SW 1271 (cell line): Measurements from ENCODE around the gene IFT122.

Experiments used
- DNase-seq, 2 experiments: peaks; one replicate each; lab custom pipeline; 2025; lab: John Stamatoyannopoulos, UW

Gene IFT122

DNA sequence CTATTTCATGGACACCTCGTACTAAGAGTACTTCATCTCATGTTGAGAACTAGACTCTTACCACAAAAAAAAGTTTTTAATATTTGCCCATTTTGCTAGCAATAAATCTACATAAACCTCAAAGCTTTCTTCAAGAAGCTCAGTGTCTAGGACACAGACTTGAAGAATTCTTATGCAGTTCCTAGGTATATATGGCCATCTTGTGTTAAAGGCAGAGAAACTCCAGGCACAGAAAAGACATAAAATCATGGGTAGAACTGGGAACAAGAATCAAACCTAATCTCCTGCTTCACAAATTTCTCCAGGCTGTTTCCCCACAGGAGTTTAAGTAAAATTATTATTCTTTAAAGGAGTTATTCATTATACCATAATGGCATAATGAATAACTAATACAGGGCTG, 4.7 kb upstream of the IFT122 start:
- DNase-seq, result no peak

DNA sequence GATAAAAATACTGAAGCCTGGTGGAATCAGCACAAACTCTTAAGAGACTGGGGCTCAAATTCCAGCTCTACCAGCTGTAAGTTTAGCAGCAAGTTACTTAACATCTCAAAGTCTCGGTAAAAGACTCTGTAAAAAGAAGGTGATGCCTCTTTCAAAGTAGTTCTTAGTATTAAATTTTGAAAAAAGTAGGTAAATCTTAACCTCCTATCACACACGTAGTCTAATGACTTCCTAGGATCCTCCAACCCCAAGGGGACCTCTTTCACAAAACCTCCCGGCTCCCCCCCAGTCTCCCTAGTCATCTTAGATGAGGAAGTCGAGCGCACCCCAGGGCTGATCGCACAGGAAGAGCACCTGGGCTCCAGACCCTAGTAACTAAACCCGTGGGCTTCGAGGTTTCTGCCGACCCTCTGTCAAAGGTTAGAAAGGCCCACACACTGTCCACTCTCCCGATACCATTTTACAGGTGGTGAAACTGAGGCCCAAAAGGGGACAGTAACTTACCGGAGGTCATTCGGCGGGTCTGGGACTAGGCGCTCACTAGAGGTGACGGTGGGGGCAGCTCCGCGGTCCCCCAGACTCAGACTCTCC, 703 bp upstream of the IFT122 start:
- DNase-seq, result peak in 1 of 2 experiments; percentile 39

DNA sequence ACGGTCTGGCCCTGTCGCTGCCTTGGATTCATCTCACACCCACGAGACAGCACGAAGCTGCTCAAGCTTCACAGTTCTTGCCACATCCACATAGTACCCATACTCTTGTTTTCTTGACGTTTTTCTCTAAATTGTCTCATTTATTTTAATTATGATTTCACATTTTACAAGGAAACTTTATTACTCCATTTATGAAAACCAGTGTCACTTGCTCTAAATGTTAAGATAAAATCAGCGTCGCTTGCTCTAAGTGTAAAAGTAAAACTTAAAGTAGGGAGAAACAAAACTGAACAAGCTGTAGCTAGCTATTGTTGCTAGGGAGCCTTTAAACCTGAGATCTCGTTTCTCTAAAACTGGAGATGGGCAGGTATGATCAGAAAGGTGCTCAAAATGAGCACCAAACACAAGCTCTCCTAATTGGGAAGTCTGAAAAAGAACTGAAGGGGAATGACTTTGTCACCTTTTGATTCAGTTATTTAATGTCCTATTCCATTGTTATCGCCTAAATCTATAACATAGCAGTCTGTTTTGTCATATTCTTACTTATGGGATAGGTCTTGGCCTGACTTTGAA, 680 bp downstream of the IFT122 start:
- DNase-seq, result no peak

DNA sequence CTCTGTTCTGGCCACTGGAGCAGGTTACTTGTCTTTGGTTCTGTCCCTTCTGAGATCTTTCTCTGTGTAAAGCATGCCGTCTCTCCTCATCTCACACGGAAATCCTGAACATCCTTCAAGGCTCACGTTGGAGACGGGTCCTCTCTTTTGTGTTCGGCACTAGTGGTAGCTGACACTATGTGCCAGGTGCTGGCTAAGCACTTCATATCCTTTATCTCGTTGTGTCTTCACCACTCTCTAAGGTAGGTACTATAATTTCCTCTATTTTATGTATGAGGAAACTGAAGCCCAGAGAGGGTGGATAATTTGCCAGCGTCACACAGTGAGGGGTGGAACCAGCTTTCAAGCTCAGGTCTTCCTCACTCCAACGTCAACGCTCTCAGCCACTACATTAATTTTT, 1.2 kb downstream of the IFT122 start:
- no peak for DNase-seq

DNA sequence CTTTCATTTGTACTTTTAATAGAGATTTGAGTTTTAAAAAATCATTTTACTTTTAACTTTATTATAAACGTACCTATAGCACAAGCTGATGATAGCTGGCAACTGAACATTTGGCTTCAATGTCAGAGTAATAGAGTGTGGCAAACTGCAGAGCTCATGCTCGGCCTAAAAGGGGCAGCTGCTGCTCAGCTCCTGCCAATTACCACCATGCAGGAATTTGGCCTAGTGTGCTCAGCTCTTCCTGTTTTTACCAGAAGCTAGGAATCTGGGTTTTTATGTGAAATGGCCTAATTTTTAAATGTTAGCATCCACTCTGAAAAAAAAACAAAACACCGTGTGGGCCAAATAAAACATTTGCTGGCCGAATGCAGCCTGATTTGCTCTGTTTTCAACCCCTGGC, 1.8 kb downstream of the IFT122 start:
- no peak for DNase-seq

DNA sequence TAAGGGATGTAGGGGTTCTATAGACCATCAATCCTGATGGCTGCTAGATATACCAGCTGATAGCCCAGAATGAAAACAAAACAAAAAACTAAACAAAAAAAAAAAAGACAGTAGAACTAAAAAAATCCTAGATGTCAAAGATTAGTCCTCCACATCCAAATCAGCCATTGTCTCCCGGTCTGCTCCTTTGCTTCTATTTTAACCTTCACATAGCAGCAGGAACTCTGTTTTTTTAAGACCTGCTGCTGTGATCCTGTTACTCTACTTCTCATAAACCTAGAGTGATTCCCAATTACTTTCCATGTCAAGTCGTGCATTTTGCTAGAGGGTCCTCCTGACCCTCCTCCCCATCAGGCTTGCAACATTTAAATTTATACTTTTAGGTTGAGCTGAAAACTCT, 2.5 kb downstream of the IFT122 start:
- DNase-seq, result no peak

DNA sequence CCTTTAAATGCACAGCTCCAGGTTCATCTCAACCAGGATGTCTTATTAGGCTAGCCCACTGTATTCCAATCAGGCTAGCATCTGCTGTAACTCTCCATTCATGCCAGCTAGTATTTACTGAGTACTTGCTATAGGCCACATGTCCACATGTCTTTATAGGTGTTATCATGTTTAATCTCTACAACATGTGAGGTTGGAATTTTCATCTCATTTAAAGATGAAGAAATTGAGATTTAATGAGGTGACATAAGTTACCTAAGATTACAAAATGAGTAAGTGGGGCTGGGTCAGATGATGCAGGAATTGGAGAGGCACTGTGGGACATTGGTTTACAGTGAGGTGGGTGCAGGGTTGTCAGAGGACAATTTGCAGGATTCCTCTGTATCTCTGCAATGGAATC, 2.9 kb downstream of the IFT122 start:
- DNase-seq, result no peak

DNA sequence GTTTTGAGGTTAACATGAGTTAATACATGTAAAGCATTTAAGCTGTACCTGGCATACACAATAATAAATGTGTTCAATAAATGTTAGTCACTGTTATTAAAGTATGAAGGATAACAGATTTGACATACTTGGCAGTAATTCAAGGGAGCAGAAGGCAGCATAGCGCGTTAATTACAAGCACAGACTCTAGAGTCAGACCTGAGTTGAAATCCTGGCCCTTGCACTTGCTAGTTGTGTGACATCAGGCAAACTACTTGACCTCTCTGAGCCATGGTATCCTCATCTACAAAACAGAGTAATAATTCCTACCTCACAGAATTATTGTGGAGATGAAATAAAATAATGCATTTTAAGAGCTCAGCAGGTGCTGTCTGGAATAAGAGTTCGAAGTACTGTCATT, 5.4 kb downstream of the IFT122 start:
- DNase-seq, result no peak

DNA sequence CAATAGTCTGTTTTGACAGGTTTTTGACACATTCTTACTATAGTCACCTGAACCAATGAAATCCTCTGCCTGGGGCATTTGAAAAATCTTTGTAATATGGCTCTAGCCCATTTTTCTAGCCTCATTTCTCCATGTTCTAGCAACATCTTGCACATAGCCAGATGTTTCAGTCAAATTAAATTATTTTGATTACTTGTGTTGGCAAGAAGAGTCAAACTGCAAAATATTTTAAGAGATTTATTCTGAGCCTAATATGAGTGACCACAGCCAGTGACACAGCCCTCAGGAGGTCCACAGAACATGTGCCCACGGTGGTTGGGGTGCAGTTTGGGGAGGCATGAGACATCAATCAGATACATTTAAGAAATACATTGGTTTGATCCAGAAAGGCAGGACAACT, 6.9 kb downstream of the IFT122 start:
- no peak for DNase-seq

DNA sequence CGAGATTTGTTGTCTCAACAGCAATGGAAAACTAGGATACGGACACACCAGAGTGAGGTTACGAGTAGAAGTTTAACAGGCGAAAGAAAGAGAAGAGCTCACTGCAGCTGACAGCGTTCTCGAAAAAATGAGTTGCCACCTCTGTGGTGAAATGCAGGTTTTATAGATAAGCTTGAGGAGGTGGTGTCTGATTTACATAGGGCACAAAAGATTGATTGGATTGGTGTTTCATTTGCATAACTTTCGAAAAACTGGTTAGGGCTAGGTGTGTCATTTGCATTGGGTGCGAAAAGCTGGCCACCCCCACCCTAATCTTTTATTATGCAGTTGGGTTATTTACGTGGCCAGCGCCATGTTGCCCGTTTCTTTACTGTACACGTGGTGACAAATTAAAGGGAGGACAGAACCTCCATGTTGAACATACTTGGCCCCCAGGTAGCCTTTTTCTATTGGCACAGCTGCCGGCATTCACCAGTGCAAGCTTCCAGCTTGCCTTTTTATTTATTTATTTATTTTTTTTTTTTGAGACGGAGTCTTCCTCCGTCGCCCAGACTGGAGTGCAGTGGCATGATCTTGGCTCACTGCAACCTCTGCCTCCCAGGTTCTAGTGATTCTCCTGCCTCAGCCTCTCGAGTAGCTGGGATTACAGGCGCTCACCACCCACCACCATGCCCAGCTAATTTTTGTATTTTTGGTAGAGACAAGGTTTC, 8.3 kb downstream of the IFT122 start:
- DNase-seq, result no peak

DNA sequence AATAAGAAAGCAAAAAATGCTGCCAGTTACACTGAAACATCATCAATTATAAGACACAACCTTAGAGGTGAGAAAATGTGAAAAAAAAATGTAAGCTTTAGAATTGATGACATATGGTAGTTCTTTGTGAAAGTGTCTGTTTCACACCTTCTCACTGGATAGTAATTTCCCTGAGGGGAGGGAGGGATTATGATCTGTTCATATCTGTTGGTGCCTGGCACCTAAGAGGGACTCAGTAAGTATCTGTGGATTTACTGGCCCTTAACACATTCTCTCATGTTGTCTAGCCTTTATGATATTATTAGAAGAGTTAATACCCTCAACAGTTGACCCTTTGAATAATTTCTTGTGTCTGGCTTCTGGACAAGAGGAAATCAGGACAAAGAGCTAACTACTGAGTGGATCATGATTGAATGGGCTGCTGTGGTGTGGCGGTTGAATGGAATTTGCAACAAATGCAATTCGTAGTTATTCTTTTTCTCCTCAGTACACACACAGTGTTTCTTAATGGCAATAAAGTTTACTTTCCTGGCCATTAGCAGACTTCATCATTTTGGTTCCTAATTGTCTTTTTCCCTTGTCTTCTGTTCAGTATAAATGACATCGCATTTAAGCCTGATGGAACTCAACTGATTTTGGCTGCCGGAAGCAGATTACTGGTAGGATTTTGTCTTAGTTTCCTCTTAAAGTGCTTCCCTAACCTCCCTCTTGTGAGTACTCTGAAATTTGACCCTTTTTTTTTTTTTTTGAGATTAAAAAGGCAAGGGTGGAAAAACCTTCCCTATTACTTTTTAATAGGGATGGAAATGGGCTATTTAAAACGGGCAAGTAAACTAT, 9.5 kb downstream of the IFT122 start:
- DNase-seq, result no peak

DNA sequence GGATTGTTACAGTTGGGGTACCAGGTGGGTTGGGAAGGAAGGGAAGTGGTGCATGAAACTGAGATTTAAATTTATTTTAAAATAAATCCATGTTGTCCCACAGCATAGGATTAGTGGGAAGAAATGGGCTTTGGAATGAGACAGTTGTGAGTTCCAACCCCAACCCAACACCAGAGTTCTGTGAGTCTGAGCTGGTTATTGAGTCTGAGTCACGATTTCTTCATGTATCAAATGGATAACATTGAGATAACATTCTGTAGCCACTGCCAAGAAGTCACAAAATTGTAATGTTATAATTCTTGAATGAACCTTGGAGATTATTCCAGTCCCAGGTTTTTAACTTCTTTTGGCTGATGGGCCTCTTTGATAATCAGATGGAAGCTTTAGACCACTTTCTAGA, 13.7 kb downstream of the IFT122 start:
- no peak for DNase-seq

DNA sequence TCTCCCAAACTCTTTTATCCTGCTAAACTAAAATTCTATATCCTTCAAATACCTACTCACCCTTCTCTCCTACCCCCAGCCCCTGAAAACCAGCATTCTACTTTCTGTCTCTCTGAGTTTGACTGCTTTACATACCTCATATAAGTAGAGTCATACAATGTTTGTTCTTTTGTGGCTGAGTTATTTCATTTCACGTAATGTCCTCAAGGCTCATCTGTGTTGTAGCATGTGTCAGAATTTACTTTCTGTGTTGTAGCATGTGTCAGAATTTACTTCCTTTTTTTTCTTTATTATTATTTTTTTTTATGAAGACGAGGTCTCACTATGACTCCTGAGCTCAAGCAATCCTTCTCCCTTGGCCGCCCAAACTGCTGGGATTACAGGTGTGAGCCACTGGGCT, 20.1 kb downstream of the IFT122 start:
- no peak for DNase-seq

DNA sequence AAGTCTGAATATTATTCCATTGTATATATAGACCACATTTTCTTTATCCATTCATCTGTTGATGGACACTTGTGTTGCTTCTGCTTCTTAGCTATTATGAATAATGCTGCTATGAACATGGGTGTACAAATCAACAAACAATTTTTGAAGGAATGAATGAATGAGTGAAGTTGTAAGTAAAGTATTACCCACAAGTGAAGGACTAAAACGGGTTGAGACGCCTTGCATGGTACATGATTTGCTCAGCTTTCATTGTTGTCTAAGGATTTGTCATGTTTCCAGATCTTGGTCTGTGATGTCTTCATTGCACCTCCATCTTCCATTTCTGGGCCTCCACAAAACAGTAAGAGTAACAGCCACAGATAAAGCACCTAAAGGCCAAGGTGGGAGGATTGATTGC, 20.5 kb downstream of the IFT122 start:
- DNase-seq, result no peak

DNA sequence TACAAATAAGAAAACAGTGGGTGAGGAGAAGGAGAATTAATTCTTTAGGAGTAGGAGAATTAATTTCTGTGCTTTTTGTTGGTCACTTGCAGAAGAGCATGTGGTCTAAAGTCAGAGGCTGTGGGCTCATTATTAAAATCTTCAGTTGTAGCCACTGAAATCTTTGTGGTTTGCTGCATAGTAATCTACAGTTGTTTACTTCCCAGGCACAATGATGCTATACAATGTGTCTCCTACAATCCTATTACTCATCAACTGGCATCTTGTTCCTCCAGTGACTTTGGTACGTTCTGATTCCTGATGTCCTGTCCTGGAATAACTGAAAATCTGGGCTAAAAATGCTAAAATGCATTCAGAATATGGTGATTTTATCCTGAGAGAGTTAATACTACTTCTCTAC, 21.0 kb downstream of the IFT122 start:
- DNase-seq, result no peak

DNA sequence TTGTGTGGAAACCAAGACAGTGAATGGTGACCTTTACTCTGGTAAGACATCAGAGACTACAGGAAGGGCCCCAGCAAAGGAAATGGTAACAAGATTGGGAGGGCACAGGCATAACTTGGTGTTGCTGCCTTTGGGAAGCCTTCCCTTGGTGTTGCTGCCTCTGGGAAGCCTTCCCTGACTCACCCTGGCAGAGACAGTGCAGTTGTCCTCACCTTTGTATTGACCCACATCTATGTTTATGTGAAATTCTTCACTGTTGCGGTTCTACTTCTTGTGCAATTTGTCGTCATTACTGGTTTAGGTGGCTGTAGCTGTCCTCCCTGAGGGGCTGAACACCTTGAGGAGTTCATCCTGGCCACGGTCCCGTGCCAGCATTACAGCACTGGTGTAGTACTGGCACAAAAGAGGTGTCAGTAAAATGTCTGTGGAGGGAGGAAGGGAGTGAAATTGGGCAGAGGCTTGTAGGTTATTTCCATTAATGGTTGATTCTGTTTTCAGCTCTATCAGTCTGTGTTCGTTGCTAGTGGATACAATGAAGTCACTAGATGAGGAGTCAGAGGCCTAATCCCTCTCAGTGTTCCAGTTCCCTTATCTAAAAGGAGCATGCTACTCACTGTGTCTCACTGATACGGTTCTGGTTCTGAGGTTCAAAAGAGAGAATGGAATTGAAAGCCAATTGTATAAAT, 21.6 kb downstream of the IFT122 start:
- DNase-seq, result no peak

DNA sequence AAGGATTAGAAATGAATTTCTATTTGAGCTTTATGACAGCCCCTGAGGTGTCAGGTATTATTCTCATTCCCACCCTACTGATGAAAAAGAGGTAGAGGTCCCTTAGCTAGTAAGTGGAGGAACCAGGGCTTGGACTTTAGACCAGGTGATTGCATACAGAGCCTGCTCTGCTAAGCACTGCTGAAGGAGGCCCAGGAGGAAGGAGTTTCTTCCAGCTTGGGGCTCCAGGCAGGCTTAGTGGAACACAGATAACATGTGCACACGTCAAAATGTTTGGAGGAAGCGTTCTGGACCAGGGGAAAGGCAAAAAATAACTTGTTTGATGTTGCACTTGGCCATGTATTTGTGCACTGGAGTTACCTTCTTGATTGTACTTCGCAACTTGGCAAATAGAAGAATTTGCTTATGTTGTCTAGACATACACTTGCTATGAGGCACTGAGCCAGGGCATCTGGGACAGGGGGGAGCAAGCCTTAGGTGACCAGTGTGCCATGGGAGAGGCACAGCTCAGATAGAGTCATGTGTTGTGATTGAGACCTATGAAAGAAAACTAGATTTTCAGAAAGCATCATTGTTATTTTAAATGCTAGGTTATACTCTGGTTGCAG, 22.4 kb downstream of the IFT122 start:
- DNase-seq, result no peak

DNA sequence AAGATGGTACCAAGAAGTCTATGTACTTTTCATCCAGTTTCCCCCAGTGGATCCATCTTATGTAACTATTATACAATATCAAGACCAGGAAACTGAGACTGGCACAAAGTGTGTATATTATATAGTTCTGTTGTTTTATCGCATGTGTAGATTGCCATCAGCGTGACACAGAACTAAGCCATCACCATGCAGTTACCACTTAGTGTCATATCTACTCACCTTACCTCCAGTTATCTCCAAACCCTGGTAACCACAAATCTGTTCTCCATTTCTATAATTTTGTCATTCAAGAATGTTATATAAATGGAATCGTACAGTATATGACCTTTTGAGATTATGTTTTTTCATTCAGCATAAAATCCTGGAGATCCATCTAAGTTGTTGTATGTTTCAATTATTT, 23.1 kb downstream of the IFT122 start:
- DNase-seq, result no peak

DNA sequence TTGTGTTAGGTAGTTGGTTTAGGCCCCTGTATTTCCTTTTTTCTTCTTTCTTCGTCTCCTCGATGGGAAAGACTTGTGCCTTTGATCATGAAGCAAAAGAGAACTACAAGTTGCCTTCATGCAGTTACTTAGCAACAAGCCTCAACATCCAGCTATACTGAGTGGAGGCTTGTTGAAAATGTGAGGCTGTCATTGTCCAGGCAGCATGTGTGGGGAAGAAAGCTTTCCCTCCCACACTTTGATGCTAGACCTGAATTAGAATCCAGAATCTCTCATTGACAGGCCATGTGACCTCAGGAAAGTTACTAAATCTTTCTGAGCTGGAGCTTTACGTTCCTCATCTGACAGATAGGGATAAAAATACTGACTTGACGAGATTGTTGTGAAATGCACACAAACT, 23.7 kb downstream of the IFT122 start:
- DNase-seq, result no peak

DNA sequence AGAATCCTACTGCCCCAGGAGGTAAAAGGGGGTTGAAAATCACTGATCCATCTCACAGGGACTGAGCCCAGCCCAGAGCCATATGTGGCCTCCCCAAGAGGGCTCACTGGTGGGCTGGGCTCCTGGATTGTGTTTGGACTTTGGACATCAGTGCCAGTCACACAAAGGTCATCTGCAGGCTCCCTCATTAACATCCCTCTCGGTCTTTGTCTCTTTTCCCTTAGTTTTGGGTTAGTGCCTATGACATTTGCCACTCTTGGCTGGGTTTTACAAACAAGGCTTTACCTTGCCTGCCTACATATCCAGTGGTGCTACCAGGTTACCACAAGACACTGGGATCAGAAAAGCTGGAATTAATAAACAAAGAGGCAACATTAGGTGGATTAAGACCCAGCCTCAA, 27.9 kb downstream of the IFT122 start:
- DNase-seq, result no peak

DNA sequence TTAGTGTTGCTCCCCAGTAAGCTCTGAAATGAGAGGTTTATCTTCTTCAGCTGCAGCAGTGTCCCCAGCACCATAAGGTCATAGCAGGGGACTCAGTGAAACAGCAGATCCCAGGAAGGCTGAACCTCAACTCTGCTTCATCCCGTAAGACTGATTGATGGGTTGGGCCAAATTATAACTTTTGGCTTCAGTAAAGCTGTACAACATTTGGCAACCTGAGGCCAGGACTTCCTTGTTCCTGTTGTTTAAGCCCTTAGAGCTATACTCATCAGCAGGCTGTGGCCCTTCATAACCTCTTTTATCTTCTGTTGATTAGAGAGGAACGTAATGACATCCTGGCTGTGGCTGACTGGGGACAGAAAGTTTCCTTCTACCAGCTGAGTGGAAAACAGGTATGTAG, 29.0 kb downstream of the IFT122 start:
- DNase-seq, result no peak

DNA sequence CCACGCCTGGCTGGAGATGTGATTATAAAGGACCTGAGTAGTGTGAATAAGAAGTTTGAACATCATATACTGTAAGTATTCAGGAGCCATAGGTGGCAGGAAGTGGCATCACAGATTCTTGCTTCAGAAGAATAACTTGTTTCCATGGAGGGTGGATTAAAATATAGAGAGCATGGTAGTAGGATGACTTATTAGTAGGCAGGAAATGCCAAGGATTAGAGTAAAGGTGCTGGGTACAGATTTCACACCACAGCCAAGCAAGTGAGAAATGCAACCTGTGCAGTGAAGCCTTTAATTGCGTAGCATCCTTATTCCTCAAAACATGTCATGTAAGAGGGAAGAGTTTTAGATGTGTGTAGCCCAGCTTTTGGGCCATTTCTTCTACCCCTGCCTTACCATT, 30.8 kb downstream of the IFT122 start:
- no peak for DNase-seq
